K562 (cell line): ENCODE results near the gene GRIK2. TPM values are rescaled to one million over a fixed set of nuclear protein-coding genes. Genes with fewer than 3 reads are reported as not detected.

Experiments
- ATAC-seq: fragments of 200-7000 bp; cut with Tn5 transposase; 3 replicates; pipeline ENCODE4 v1.9.1; 2020; ENCODE audit warnings: moderate library complexity
- BruUV-seq: library from RNA; stranded (reverse); fragments of 400-500 nt; replicated peaks from 2 replicates; lab custom pipeline; 2021; lab: Mats Ljungman, UMichigan
- CTCF ChIA-PET: fragments of 300-600 bp; formaldehyde crosslinking; extraction: SDS; loops from one replicate; lab custom pipeline; 2021; ENCODE audit warnings: low intra/inter-chr PET ratio; lab: Yijun Ruan, JAX
- POLR2A ChIA-PET: fragments of 300-600, 350-650 bp; sonication (Branson Sonifier 250); formaldehyde crosslinking; extraction: SDS; loops from one replicate; lab custom pipeline; 2021; ENCODE audit warnings: antibody characterized with exemption, inconsistent platforms; lab: Yijun Ruan, JAX
- DNase-seq, 4 experiments: peaks; one replicate each; pipeline versions ENCODE4 v3.0.0 to v3.0.0-alpha.2; 2011 to 2018; ENCODE audit warnings: low spot score in 3 of 4, mixed read lengths in 3 of 4; ENCODE audit errors: extremely low read depth in 1 of 4
- FAIRE-seq: peaks from 2 replicates; lab custom pipeline; 2011; peaks lifted over from hg19 to GRCh38; lab: Jason Lieb, UNC
- H2AFZ ChIP-seq: 2 replicates; pipeline ENCODE4 v1.6.0; 2011; ENCODE audit warnings: low read depth, low read length, control low read depth, inconsistent platforms
- H3K27ac ChIP-seq: fragments of 200-600 bp; 3 replicates; pipeline ENCODE4 v1.8.0; 2011; ENCODE audit warnings: low read depth, mild to moderate bottlenecking, control low read depth, inconsistent platforms, low read length, moderate library complexity, mixed read lengths; ENCODE audit errors: extremely low read depth
- H3K27me3 ChIP-seq, 2 experiments: fragments of 300-600 bp in 1 of 2; 2 replicates in 1 of 2; 3 replicates in 1 of 2; pipeline versions ENCODE4 v1.6.0 to v1.8.0; 2011; ENCODE audit warnings: inconsistent platforms in 2 of 2, low read length in 2 of 2, mild to moderate bottlenecking in 1 of 2, mixed read lengths in 1 of 2, moderate library complexity in 1 of 2; ENCODE audit not compliant: control insufficient read depth in 2 of 2, insufficient read depth in 2 of 2
- H3K36me3 ChIP-seq: fragments of 300-600 bp; 3 replicates; pipeline ENCODE4 v1.8.0; 2011; ENCODE audit warnings: mild to moderate bottlenecking, low read length, inconsistent platforms; ENCODE audit not compliant: control insufficient read depth, insufficient read depth
- H3K4me1 ChIP-seq, 2 experiments: fragments of 200-600 bp in 1 of 2; replicated peaks in 1 of 2; 2 replicates in 1 of 2; 3 replicates in 1 of 2; pipeline versions ENCODE4 v1.5.1 to v1.8.0; 2011; ENCODE audit warnings: inconsistent platforms in 2 of 2, low read length in 2 of 2, mild to moderate bottlenecking in 1 of 2, mixed read lengths in 1 of 2, moderate library complexity in 1 of 2; ENCODE audit not compliant: control insufficient read depth in 2 of 2, insufficient read depth in 2 of 2
- H3K4me2 ChIP-seq: 2 replicates; pipeline ENCODE4 v1.6.1; 2011; ENCODE audit warnings: low read length, control low read depth, inconsistent platforms, mixed read lengths; ENCODE audit not compliant: insufficient read depth
- H3K4me3 ChIP-seq: fragments of 200-600 bp; sonication (generic), shearing (Covaris generic); 2 replicates; pipeline ENCODE4 v1.5.1; 2016; ENCODE audit warnings: control low read depth, inconsistent platforms
- H3K79me2 ChIP-seq: fragments of 200-600 bp; 3 replicates; pipeline ENCODE4 v1.8.0; 2011; ENCODE audit warnings: low read length, inconsistent platforms; ENCODE audit not compliant: control insufficient read depth, insufficient read depth
- H3K9ac ChIP-seq, 2 experiments: 2 replicates each; pipeline versions ENCODE4 v1.6.0 to v1.6.1; 2011; ENCODE audit warnings: low read depth in 2 of 2, low read length in 2 of 2, control low read depth in 1 of 2, inconsistent platforms in 1 of 2, mild to moderate bottlenecking in 1 of 2, mixed read lengths in 1 of 2; ENCODE audit not compliant: insufficient read depth in 1 of 2
- H3K9me1 ChIP-seq: one replicate; pipeline ENCODE4 v1.6.0; 2011; ENCODE audit warnings: inconsistent platforms, mild to moderate bottlenecking, low read length, moderate library complexity; ENCODE audit not compliant: control insufficient read depth, insufficient read depth
- H3K9me3 ChIP-seq: replicated peaks from 2 replicates; pipeline ENCODE4 v1.5.1; 2011; ENCODE audit warnings: low read depth, low read length, inconsistent platforms; ENCODE audit not compliant: control insufficient read depth, insufficient read depth
- H4K20me1 ChIP-seq: replicated peaks from 2 replicates; pipeline ENCODE4 v1.6.1; 2011; ENCODE audit warnings: low read length, inconsistent platforms, mixed read lengths; ENCODE audit not compliant: control insufficient read depth, insufficient read depth
- ARID3B ChIP-seq: fragments of 250-450 bp; sonication (Bioruptor Pico); IDR thresholded peaks from 2 replicates; pipeline ENCODE4 v1.4.0; 2020; ENCODE audit warnings: borderline replicate concordance
- ATF2 ChIP-seq: sonication (generic); formaldehyde crosslinking; IDR thresholded peaks from 2 replicates; pipeline ENCODE4 v1.8.1; 2022; ENCODE audit warnings: missing genetic modification reagents
- BACH1 ChIP-seq: fragments of 200-800 bp; sonication (Bioruptor generic); IDR thresholded peaks from 2 replicates; pipeline ENCODE4 v1.6.1; 2016; ENCODE audit warnings: missing genetic modification characterization, missing compliant biosample characterization
- BDP1 ChIP-seq: IDR thresholded peaks from 3 replicates; pipeline ENCODE4 v1.6.1; 2011; ENCODE audit not compliant: insufficient read length, insufficient read depth
- CEBPG ChIP-seq, 3 experiments: fragments of 200-800 bp in 1 of 3; sonication (Bioruptor generic) in 1 of 3; sonication (generic) in 1 of 3; formaldehyde crosslinking in 1 of 3; IDR thresholded peaks in 2 of 3; conservative IDR thresholded peaks in 1 of 3; 2 replicates each; pipeline versions ENCODE4 v1.6.1 to v1.8.0; 2016 to 2022; ENCODE audit warnings: missing compliant biosample characterization in 2 of 3, missing genetic modification characterization in 2 of 3, mild to moderate bottlenecking in 1 of 3, missing genetic modification reagents in 1 of 3
- CHD1 ChIP-seq: fragments of 200-600 bp; sonication (generic); IDR thresholded peaks from one replicate; pipeline ENCODE4 v1.6.1; 2012; ENCODE audit warnings: mild to moderate bottlenecking, moderate library complexity, low read length, inconsistent platforms
- FUS ChIP-seq: fragments of 200-400 bp; formaldehyde crosslinking; optimal IDR thresholded peaks from 2 replicates; pipeline ENCODE3; 2017; ENCODE audit warnings: low read depth, low read length
- MYNN ChIP-seq, 2 experiments: sonication (generic); formaldehyde crosslinking in 1 of 2; IDR thresholded peaks; 2 replicates each; pipeline versions ENCODE4 v1.5.0 to v1.6.1; 2016 to 2020; ENCODE audit warnings: antibody characterized with exemption in 1 of 2, missing genetic modification reagents in 1 of 2
- NFE2L1 ChIP-seq: fragments of 450-650 bp; IDR thresholded peaks from 2 replicates; pipeline ENCODE4 v1.6.1; 2016; ENCODE audit warnings: missing genetic modification characterization, low read depth, mild to moderate bottlenecking, missing compliant biosample characterization, moderate library complexity, borderline replicate concordance
- NFRKB ChIP-seq: fragments of 450-650 bp; IDR thresholded peaks from 2 replicates; pipeline ENCODE4 v1.6.1; 2016; ENCODE audit warnings: low read depth
- RUNX1 ChIP-seq: sonication (generic); IDR thresholded peaks from 2 replicates; pipeline ENCODE4 v1.6.1; 2016; ENCODE audit warnings: antibody characterized with exemption, low read depth
- SREBF1 ChIP-seq: fragments of 150-350 bp; IDR thresholded peaks from 2 replicates; pipeline ENCODE4 v1.6.1; 2014; ENCODE audit warnings: antibody characterized with exemption, low read depth, low read length, borderline replicate concordance
- TAF9B ChIP-seq: fragments of 450-650 bp; IDR thresholded peaks from 2 replicates; pipeline ENCODE4 v1.6.1; 2018; ENCODE audit warnings: mild to moderate bottlenecking; ENCODE audit not compliant: partially characterized antibody
- THRB ChIP-seq: fragments of 450-650 bp; formaldehyde crosslinking; conservative IDR thresholded peaks from 2 replicates; pipeline ENCODE4 v1.4.0; 2022; ENCODE audit warnings: mild to moderate bottlenecking, missing genetic modification characterization
- ZNF395 ChIP-seq: fragments of 200-800 bp; sonication (Bioruptor generic); IDR thresholded peaks from 2 replicates; pipeline ENCODE4 v1.6.1; 2017; ENCODE audit warnings: missing genetic modification characterization, missing compliant biosample characterization
- ZNF41 ChIP-seq: fragments of 250-450 bp; sonication (Bioruptor Pico); conservative IDR thresholded peaks from 2 replicates; pipeline ENCODE4 v1.4.0; 2020; ENCODE audit warnings: mild to moderate bottlenecking
- WGBS: fragments of 100-300 bp; shearing (Covaris generic); methylation state at CpG from one replicate; pipeline ENCODE4 v1.1.6; 2016; ENCODE audit warnings: low coverage, mixed read lengths; ENCODE audit not compliant: insufficient coverage; ENCODE audit errors: missing lambda C conversion rate; 5-methylcytosine and 5-hydroxymethylcytosine counted together
- in situ Hi-C: fragments of 300-500 bp; cut with MboI; formaldehyde crosslinking; loops from 4 replicates; pipeline ENCODE4 v1.15.0; 2018; ENCODE audit warnings: inconsistent platforms, mixed read lengths
- intact Hi-C: fragments of 100-400 bp; cut with micrococcal nuclease; formaldehyde crosslinking; loops from 2 replicates; pipeline ENCODE4 v1.14.2; 2022
- polyA plus RNA-seq, 8 experiments: library from polyadenylated mRNA; depleted of rRNA in 4 of 8; stranded (reverse) in 5 of 8; unstranded in 3 of 8; fragments of >200 nt; fragmentation: Nextera tagmentation in 2 of 8; fragmentation: Illumina TruSeq in 1 of 8; extraction: Ambion mirVana in 2 of 8; extraction: Trizol in 1 of 8; gene quantifications; 2 replicates each; pipeline versions ENCODE4 v1.2.1 to v1.2.3, GENCODE V29; 2011 to 2014; ENCODE audit warnings: inconsistent platforms in 1 of 8, missing spikeins in 1 of 8
- total RNA-seq, 7 experiments: library from RNA; depleted of rRNA in 6 of 7; stranded (reverse); fragments of >200 nt in 6 of 7; fragmentation: Illumina TruSeq in 2 of 7; extraction: Trizol in 2 of 7; gene quantifications; 2 replicates each; pipeline versions ENCODE4 v1.2.1 to v1.2.3, GENCODE V29; 2011 to 2021; ENCODE audit warnings: low replicate concordance in 1 of 7

The GRIK2 gene
- total and polyA plus RNA-seq, 9 of the 15 experiments (the other 6 are each of a cell fraction or from before 2014, with no cell fraction given): not detected

GRCh38 chr6:101738481-101738880, 345.0 kb downstream of the GRIK2 start (continued):
- TF ChIP-seq ATF2 (CRISPR knock-in tag): no peak
- TF ChIP-seq ZNF41 (CRISPR knock-in tag): no peak
- no peak for TF ChIP-seq NFE2L1 (tag)
- no peak for TF ChIP-seq BDP1
- TF ChIP-seq FUS: no peak
- no peak for TF ChIP-seq CHD1

GRCh38 chr6:101740631-101741030, 347.1 kb downstream of the GRIK2 start:
- Histone ChIP-seq H3K4me1 (no peaks in the 10 kb centered on the region), H3K36me3 (no peaks in the 10 kb centered on the region), H2AFZ (no peak overlapping the region), H3K9ac (no peak overlapping the region), H3K4me2 (no peak overlapping the region), H3K79me2 (no peaks in the 10 kb centered on the region), H3K9me3 (no peaks in the 10 kb centered on the region), H3K4me3 (no peak overlapping the region), H3K9me1 (no peaks in the 10 kb centered on the region), H3K27me3 (no peaks in the 10 kb centered on the region), H3K27ac (no peak overlapping the region), H4K20me1 (no peaks in the 10 kb centered on the region)
- ATAC-seq (no peak), FAIRE-seq (no peak), DNase-seq (no peak)
- intact Hi-C loops (no loop called here), in situ Hi-C loops (no loop called here)
- ChIA-PET POLR2A (no interaction called here), CTCF (no interaction called here)
- 0% methylated on average over 2 of the region's 2 CpGs for WGBS
- BruUV-seq: no TSS peak
- TF ChIP-seq THRB (CRISPR knock-in tag) (no peak), SREBF1 (no peak), ZNF395 (CRISPR knock-in tag) (no peak), ARID3B (no peak), TAF9B (no peak), RUNX1 (no peak), BACH1 (tag) (no peak), CEBPG (CRISPR knock-in tag; IDR thresholded peaks at IDR 0.05) (no peak), CEBPG (tag; conservative IDR thresholded peaks at IDR 0.05 in 1 of 2, IDR thresholded peaks at IDR 0.05 in 1 of 2) (no peak), MYNN (IDR thresholded peaks at IDR 0.05) (no peak), MYNN (CRISPR knock-in tag; IDR thresholded peaks at IDR 0.05) (no peak), NFRKB (no peak)
